ENCODE results near the gene TH. TPM values are rescaled to one million over a fixed set of nuclear protein-coding genes. Genes with fewer than 3 reads are reported as not detected.

Gene TH
- total and polyA plus RNA-seq, 4 donors, result 0.14 to 0.31 TPM; not detected in 2

GRCh38 chr11:2153581-2154194, 17.9 kb downstream of the TH start:
- peaks cover 7 to 10% (median 9%) of the 10 kb centered on the region in 3 donors for H3K27me3 ChIP-seq (ENCODE audit: control insufficient read depth in 3 of 3, insufficient read depth in 3 of 3, low read length in 2 of 3)
- 65 to 75% methylated on average over 14 of the region's 14 CpGs for WGBS, 2 donors
- no peak for ATAC-seq (ENCODE audit: insufficient read depth, low FRiP score)

DNA sequence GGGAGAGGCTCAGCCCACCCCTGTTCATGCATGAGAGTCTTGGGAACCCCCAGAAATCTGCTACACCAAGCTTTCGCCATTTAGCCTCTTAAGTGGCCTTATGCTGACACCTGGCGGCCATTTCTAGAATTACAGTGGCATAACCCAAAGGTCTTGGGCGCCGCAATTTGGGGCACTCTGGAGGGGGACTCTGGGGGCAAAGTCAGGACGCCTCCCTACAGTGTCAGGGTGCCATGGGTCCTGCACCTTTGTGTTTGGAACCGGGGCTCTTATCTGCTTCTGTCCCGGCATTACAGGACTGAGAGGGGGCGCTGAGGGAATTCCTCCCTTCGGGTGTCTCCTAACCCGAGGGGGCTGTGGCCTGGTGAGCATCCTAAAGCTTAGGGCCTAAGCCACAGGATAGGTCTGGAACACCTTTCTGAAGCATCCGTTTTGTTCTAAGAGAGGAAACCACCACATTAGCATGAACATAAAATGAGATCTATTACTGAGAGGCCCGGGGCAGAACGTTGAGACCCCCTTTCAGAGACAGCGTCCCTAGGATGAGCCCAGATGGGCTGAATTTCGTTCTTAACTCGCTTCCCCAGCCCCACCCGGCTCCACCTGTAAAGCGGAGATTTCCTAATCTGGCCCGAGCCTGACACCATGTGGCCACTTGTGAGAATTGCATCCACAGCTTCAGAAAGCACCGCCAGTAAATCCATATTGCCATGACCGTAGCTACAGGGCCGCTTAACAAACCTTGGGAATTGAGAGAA, 19.9 kb downstream of the TH start:
- WGBS, 2 donors, result 3 to 4% methylated on average over 22 of the region's 22 CpGs
- ATAC-seq (ENCODE audit: insufficient read depth, low FRiP score) (peak; percentile 73), DNase-seq (peak; percentile 77 to 83 (median 83))
- Histone ChIP-seq H3K36me3 (ENCODE audit: control insufficient read depth in 4 of 4, insufficient read depth in 4 of 4, low read length in 4 of 4) (no peaks in the 10 kb centered on the region), H3K27me3 (ENCODE audit: control insufficient read depth in 3 of 3, insufficient read depth in 3 of 3, low read length in 2 of 3) (peaks cover 9 to 17% (median 13%) of the 10 kb centered on the region in 3 donors), H3K27ac (ENCODE audit: low read depth in 1 of 2, low read length in 1 of 2) (no peak overlapping the region), H3K4me3 (no peak overlapping the region), H3K9me3 (ENCODE audit: control insufficient read depth in 4 of 4, insufficient read depth in 3 of 4, low read length in 3 of 4) (peaks cover 0 to 3% (median 0%) of the 10 kb centered on the region in 4 donors), H3K9ac (ENCODE audit: insufficient read depth in 1 of 2, low read length in 2 of 2) (no peak overlapping the region), H3K4me1 (ENCODE audit: control insufficient read depth in 5 of 5, insufficient read depth in 5 of 5, low read length in 5 of 5) (peaks cover 0 to 7% (median 0%) of the 10 kb centered on the region in 5 donors)
- TF ChIP-seq, protein P1, sequence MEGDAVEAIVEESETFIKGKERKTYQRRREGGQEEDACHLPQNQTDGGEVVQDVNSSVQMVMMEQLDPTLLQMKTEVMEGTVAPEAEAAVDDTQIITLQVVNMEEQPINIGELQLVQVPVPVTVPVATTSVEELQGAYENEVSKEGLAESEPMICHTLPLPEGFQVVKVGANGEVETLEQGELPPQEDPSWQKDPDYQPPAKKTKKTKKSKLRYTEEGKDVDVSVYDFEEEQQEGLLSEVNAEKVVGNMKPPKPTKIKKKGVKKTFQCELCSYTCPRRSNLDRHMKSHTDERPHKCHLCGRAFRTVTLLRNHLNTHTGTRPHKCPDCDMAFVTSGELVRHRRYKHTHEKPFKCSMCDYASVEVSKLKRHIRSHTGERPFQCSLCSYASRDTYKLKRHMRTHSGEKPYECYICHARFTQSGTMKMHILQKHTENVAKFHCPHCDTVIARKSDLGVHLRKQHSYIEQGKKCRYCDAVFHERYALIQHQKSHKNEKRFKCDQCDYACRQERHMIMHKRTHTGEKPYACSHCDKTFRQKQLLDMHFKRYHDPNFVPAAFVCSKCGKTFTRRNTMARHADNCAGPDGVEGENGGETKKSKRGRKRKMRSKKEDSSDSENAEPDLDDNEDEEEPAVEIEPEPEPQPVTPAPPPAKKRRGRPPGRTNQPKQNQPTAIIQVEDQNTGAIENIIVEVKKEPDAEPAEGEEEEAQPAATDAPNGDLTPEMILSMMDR (IDR thresholded peaks at IDR 0.05; ENCODE audit: control extremely low read depth, extremely low read depth), result peak; percentile 89

More at GRCh38 chr11:2153581-2154194, 17.9 kb downstream of the TH start:
- no peak overlapping the region for H3K4me3 ChIP-seq
- peaks cover 0 to 7% (median 0%) of the 10 kb centered on the region in 5 donors for H3K4me1 ChIP-seq (ENCODE audit: control insufficient read depth in 5 of 5, insufficient read depth in 5 of 5, low read length in 5 of 5)
- H3K27ac ChIP-seq (ENCODE audit: low read depth in 1 of 2, low read length in 1 of 2), result no peak overlapping the region
- H3K36me3 ChIP-seq (ENCODE audit: control insufficient read depth in 4 of 4, insufficient read depth in 4 of 4, low read length in 4 of 4), result no peaks in the 10 kb centered on the region
- DNase-seq, result no peak
- H3K9me3 ChIP-seq (ENCODE audit: control insufficient read depth in 4 of 4, insufficient read depth in 3 of 4, low read length in 3 of 4), result peaks cover 0 to 3% (median 0%) of the 10 kb centered on the region in 4 donors
- TF ChIP-seq, protein P1 (IDR thresholded peaks at IDR 0.05; ENCODE audit: control extremely low read depth, extremely low read depth), result no peak
- no peak overlapping the region for H3K9ac ChIP-seq (ENCODE audit: insufficient read depth in 1 of 2, low read length in 2 of 2)

DNA sequence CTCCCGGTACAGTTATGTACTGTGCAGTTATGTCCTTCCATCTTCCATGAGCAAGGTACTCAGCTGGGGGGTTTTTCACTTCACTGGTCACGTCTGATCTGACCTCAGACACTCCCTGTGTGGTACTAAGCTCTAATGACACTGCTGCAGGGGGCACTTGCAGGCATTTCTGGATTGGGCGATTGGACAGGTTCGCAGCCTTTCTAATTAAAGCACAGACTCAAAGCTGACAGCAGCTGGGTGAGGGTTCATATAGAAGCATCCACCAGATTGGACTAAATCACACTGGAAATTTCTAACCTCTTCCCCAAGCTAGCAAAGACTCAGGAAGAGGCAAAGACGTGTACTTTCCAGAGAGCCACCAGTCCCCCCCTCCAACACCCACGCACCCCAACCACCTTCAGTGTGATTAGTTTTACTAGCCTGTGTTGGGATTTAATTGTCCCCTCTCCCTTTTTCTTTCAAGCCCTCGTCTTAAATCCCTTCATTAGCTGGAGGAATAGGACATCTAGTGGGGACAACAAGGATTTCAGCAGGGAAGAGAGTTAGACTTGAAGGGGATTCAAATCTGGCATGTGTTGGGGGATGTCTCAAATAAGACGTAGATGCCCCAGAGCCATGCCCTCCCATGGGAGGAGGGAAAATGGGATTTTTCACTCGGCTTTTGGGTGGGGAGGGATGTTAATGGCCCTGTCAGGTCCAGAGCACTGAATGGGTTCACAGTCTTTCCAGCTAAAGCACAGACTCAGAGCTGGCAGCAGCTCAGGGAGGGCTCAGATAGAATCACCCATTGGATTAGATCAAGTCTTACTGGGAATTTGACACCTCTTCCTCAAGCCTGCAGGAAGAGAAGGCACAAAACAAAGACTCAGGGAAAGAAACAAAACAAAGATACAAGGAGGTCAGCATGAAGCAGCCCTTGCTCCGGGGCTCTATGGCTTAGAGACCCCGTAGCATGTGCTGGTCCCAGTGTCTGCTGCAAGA, 21.5 kb downstream of the TH start:
- ATAC-seq (ENCODE audit: insufficient read depth, low FRiP score) (no peak), DNase-seq (peak; percentile 39 to 86 (median 82))
- Histone ChIP-seq H3K27me3 (ENCODE audit: control insufficient read depth in 3 of 3, insufficient read depth in 3 of 3, low read length in 2 of 3) (peaks cover 18 to 29% (median 19%) of the 10 kb centered on the region in 3 donors), H3K36me3 (ENCODE audit: control insufficient read depth in 4 of 4, insufficient read depth in 4 of 4, low read length in 4 of 4) (no peaks in the 10 kb centered on the region), H3K4me3 (no peak overlapping the region), H3K4me1 (ENCODE audit: control insufficient read depth in 5 of 5, insufficient read depth in 5 of 5, low read length in 5 of 5) (peaks cover 0 to 7% (median 0%) of the 10 kb centered on the region in 5 donors), H3K27ac (ENCODE audit: low read depth in 1 of 2, low read length in 1 of 2) (no peak overlapping the region), H3K9me3 (ENCODE audit: control insufficient read depth in 4 of 4, insufficient read depth in 3 of 4, low read length in 3 of 4) (no peaks in the 10 kb centered on the region), H3K9ac (ENCODE audit: insufficient read depth in 1 of 2, low read length in 2 of 2) (no peak overlapping the region)
- WGBS, 2 donors, result 29 to 35% methylated on average over 11 of the region's 11 CpGs
- TF ChIP-seq, protein P1 (IDR thresholded peaks at IDR 0.05; ENCODE audit: control extremely low read depth, extremely low read depth), result no peak

All from lung (tissue), 12 donors.